ENCODE measurements around the gene GARIN5A. TPM values are rescaled to one million over a fixed set of nuclear protein-coding genes. Genes with fewer than 3 reads are reported as not detected.

Gene GARIN5A
- total RNA-seq, 1 donor = 0.36 TPM

- no peak overlapping the region for H3K4me2 ChIP-seq (ENCODE audit: insufficient read depth, low read length)
- peak; percentile 72 for DNase-seq (ENCODE audit: insufficient read length, low spot score, missing footprints)
- no peak for TF ChIP-seq CTCF (IDR thresholded peaks at IDR 0.05; ENCODE audit: extremely low read depth, low read depth, low read length)
- H3K27ac ChIP-seq (ENCODE audit: low read depth, low read length) = no peak overlapping the region
- H3K4me1 ChIP-seq (ENCODE audit: insufficient read depth, low read length) = peaks cover 8% of the 10 kb centered on the region
- H3K79me2 ChIP-seq (ENCODE audit: insufficient read depth, low read length) = no peaks in the 10 kb centered on the region
- no peaks in the 10 kb centered on the region for H3K9me3 ChIP-seq (ENCODE audit: low read depth, low read length)
- no peaks in the 10 kb centered on the region for H4K20me1 ChIP-seq (ENCODE audit: insufficient read depth, low read length)
- H3K36me3 ChIP-seq (ENCODE audit: insufficient read depth, low read length) = no peaks in the 10 kb centered on the region
- H3K4me3 ChIP-seq (ENCODE audit: insufficient read depth, low read length) = no peak overlapping the region
- peaks cover 13% of the 10 kb centered on the region for H3K27me3 ChIP-seq (ENCODE audit: insufficient read depth, low read length)
- no peak overlapping the region for H2AFZ ChIP-seq (ENCODE audit: low read length)
Measured at GRCh38 chr19:50457300-50457699, 19.3 kb downstream of the GARIN5A start.

- H3K4me2 ChIP-seq (ENCODE audit: insufficient read depth, low read length) = no peak overlapping the region
- H3K27ac ChIP-seq (ENCODE audit: low read depth, low read length) = no peak overlapping the region
- peaks cover 8% of the 10 kb centered on the region for H3K4me1 ChIP-seq (ENCODE audit: insufficient read depth, low read length)
- H3K4me3 ChIP-seq (ENCODE audit: insufficient read depth, low read length) = no peak overlapping the region
- H3K9me3 ChIP-seq (ENCODE audit: low read depth, low read length) = no peaks in the 10 kb centered on the region
- no peaks in the 10 kb centered on the region for H4K20me1 ChIP-seq (ENCODE audit: insufficient read depth, low read length)
- H3K27me3 ChIP-seq (ENCODE audit: insufficient read depth, low read length) = peaks cover 18% of the 10 kb centered on the region
- no peaks in the 10 kb centered on the region for H3K79me2 ChIP-seq (ENCODE audit: insufficient read depth, low read length)
- H3K36me3 ChIP-seq (ENCODE audit: insufficient read depth, low read length) = no peaks in the 10 kb centered on the region
- TF ChIP-seq CTCF (IDR thresholded peaks at IDR 0.05; ENCODE audit: extremely low read depth, low read depth, low read length) = no peak
- no peak overlapping the region for H2AFZ ChIP-seq (ENCODE audit: low read length)
- DNase-seq (ENCODE audit: insufficient read length, low spot score, missing footprints) = no peak
Measured at GRCh38 chr19:50455992-50456391, 20.7 kb downstream of the GARIN5A start.

DNA sequence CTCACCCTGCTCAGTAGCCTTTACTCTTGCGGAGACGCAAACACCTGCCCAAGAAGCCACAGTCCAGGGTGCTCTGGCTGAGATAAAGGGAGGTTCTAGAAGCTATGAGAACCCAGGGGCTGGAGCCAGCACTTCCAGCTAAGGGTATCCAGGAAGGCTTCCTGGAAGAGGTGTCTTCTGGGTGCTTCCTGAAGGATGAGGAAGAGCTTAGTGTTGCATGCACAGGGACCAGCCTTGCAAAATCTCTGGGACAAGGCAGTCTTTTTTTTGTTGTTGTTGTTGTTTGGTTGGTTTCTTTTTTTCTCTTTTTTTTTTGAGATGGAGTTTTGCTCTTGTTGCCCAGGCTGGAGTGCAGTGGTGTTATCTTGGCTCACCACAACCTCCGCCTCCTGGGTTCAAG lies 23.4 kb downstream of the GARIN5A start:
- Histone ChIP-seq H3K79me2 (ENCODE audit: insufficient read depth, low read length) (no peaks in the 10 kb centered on the region), H3K27me3 (ENCODE audit: insufficient read depth, low read length) (peaks cover 15% of the 10 kb centered on the region), H3K36me3 (ENCODE audit: insufficient read depth, low read length) (no peaks in the 10 kb centered on the region), H2AFZ (ENCODE audit: low read length) (no peak overlapping the region), H3K4me2 (ENCODE audit: insufficient read depth, low read length) (no peak overlapping the region), H4K20me1 (ENCODE audit: insufficient read depth, low read length) (no peaks in the 10 kb centered on the region), H3K4me3 (ENCODE audit: insufficient read depth, low read length) (no peak overlapping the region), H3K4me1 (ENCODE audit: insufficient read depth, low read length) (no peaks in the 10 kb centered on the region), H3K9me3 (ENCODE audit: low read depth, low read length) (no peaks in the 10 kb centered on the region), H3K27ac (ENCODE audit: low read depth, low read length) (no peak overlapping the region)
- peak; percentile 19 for DNase-seq (ENCODE audit: insufficient read length, low spot score, missing footprints)
- TF ChIP-seq CTCF (IDR thresholded peaks at IDR 0.05; ENCODE audit: extremely low read depth, low read depth, low read length) = no peak

DNA sequence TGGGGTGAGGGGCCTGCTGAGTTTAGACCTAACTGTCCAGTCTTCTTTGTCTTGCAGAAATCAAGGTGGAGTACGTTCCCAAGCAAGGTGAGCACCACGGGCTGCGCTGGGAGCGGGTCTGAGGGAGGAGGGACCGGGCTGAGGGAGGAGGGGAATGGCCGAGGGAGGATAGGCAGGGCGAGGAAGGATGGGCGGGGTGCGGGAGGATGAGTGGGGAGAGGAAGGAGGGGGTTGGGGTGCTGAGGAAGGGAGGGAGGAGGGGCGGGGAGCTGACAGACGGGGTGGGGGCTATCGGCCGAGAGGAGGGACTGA lies 25.5 kb downstream of the GARIN5A start:
- no peak for TF ChIP-seq CTCF (IDR thresholded peaks at IDR 0.05; ENCODE audit: extremely low read depth, low read depth, low read length)
- DNase-seq (ENCODE audit: insufficient read length, low spot score, missing footprints) = no peak
- Histone ChIP-seq H3K9me3 (ENCODE audit: low read depth, low read length) (no peaks in the 10 kb centered on the region), H3K79me2 (ENCODE audit: insufficient read depth, low read length) (no peaks in the 10 kb centered on the region), H3K27me3 (ENCODE audit: insufficient read depth, low read length) (peaks cover 4% of the 10 kb centered on the region), H2AFZ (ENCODE audit: low read length) (no peak overlapping the region), H3K4me1 (ENCODE audit: insufficient read depth, low read length) (no peaks in the 10 kb centered on the region), H3K36me3 (ENCODE audit: insufficient read depth, low read length) (no peaks in the 10 kb centered on the region), H4K20me1 (ENCODE audit: insufficient read depth, low read length) (no peaks in the 10 kb centered on the region), H3K27ac (ENCODE audit: low read depth, low read length) (no peak overlapping the region), H3K4me2 (ENCODE audit: insufficient read depth, low read length) (no peak overlapping the region), H3K4me3 (ENCODE audit: insufficient read depth, low read length) (no peak overlapping the region)
